Hematopoietic multipotent progenitor cell treated with erythropoietin and hydrocortisone succinate and interleukin-3 and kit ligand, for 6 days (in vitro differentiated cells): ENCODE data around the gene DCDC1.

Experiments used
- DNase-seq: peaks from one replicate; pipeline ENCODE4 v3.0.0-alpha.2; 2015

DCDC1 gene

GRCh38 chr11:30826911-30827310 is 542.6 kb downstream of the DCDC1 start:
- no peak for DNase-seq

GRCh38 chr11:30825723-30826122 is 543.8 kb downstream of the DCDC1 start:
- DNase-seq = no peak

GRCh38 chr11:30823119-30823518 is 546.4 kb downstream of the DCDC1 start:
- DNase-seq = no peak

GRCh38 chr11:30821438-30821965 is 548.0 kb downstream of the DCDC1 start:
- no peak for DNase-seq

GRCh38 chr11:30818721-30819120 is 550.8 kb downstream of the DCDC1 start:
- DNase-seq = no peak

GRCh38 chr11:30816959-30817880 is 552.3 kb downstream of the DCDC1 start:
- DNase-seq = no peak

GRCh38 chr11:30815619-30816018 is 553.9 kb downstream of the DCDC1 start:
- no peak for DNase-seq

- DNase-seq = no peak
Observed at GRCh38 chr11:30814737-30815136, 554.8 kb downstream of the DCDC1 start.
